NOMO-1 treated with dmso at 0.1 percent for 144 hours (cell line): Measurements from ENCODE around the gene CARMIL3.

Source experiments
- DNase-seq: peaks from one replicate; lab custom pipeline; 2025; ENCODE audit not compliant: unreplicated experiment; lab: John Stamatoyannopoulos, UW

The CARMIL3 gene

GRCh38 chr14:24113379-24113800 lies 61.6 kb downstream of the CARMIL3 start:
- DNase-seq: no peak

- DNase-seq: peak; percentile 94
These were observed 62.2 kb downstream of the CARMIL3 start for GRCh38 chr14:24113801-24114531.

- peak; percentile 100 for DNase-seq
These were observed 63.0 kb downstream of the CARMIL3 start, which contains the start of the genes DCAF11 and NRL for GRCh38 chr14:24114532-24115421. Gene DCAF11 (plus strand): TSS chr14:24114777. CDS start chr14:24115595, 818 bp downstream. Gene NRL (minus strand): TSS chr14:24114949. CDS start chr14:24082848, 32,101 bp downstream.

GRCh38 chr14:24115422-24116127 lies 63.8 kb downstream of the CARMIL3 start:
- DNase-seq: no peak

- DNase-seq: no peak
These were observed 64.5 kb downstream of the CARMIL3 start for GRCh38 chr14:24116128-24116814.

GRCh38 chr14:24117179-24117578 lies 65.4 kb downstream of the CARMIL3 start:
- DNase-seq: no peak
